Hematopoietic multipotent progenitor cell treated with erythropoietin and hydrocortisone succinate and interleukin-3 and kit ligand, for 6 days (in vitro differentiated cells): ENCODE data around the gene PLEKHA3.
A peak's percentile ranks its signal among the peaks of the same experiment; 100 is the strongest.
"Not testable (repeated sequence)": the region's sequence is repeated elsewhere in the genome, so short reads cannot be mapped to it uniquely, and the experiment has no call there.

ENCODE experiments used
- DNase-seq: peaks from one replicate; pipeline ENCODE4 v3.0.0-alpha.2; 2015

The PLEKHA3 gene

DNA sequence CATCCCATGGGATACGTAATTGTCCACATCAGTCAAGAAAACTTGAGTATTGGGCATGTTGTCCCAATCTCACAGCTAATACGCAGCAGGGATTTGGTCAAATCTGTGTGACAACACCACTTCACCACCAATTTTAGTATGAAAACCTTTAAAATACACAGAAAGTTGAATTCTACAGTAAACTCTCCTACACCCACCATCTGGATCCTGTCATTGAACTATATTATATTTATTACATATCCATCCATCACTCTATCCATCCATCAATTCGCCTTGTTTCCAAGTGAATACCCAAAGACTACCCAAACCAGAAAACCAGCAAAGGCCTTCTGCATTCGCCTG is 1.0 kb upstream of the PLEKHA3 start:
- DNase-seq, result no peak

DNA sequence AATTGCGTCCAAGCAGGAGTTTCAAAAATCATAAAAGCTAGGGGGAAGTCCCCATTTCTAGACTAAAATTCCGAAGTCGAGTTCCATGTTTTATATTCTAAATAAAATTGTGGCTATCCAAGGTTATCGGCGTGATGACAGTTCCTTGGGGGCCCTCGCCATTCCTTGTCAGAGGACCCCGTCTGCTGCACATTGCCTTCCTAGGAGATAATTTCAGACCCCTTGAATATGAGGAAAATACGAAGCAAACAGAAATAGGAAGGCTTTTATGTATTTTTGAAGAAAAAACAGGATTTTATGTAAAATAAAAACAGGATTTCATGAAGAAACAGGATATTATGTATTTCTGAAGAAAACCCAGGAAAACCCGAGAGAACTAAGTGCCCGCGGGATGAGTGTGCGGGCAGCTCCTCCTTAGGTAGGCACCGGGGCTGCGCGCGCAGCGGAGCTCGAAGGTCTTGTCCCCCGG is 465 bp upstream of the PLEKHA3 start:
- no peak for DNase-seq

DNA sequence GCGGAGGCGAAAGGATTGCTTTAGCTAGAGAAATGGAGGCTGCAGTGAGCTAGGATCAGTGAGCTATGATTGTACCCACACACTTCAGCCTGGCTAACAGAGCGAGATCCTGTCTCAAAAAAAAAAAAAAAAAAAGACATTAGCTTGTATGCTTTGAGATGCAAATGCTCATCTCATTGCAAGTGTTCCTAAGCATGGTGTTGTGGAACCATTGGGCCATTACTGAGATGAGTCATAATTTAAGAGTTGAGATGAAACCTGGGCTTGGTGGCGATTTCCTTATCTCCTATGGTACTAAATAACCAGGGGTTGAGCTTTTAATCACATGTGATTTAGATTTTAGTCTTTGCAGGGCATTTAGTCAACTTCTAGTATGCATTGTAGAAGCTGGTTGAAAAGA is 2.2 kb downstream of the PLEKHA3 start:
- peak; percentile 55 for DNase-seq

DNA sequence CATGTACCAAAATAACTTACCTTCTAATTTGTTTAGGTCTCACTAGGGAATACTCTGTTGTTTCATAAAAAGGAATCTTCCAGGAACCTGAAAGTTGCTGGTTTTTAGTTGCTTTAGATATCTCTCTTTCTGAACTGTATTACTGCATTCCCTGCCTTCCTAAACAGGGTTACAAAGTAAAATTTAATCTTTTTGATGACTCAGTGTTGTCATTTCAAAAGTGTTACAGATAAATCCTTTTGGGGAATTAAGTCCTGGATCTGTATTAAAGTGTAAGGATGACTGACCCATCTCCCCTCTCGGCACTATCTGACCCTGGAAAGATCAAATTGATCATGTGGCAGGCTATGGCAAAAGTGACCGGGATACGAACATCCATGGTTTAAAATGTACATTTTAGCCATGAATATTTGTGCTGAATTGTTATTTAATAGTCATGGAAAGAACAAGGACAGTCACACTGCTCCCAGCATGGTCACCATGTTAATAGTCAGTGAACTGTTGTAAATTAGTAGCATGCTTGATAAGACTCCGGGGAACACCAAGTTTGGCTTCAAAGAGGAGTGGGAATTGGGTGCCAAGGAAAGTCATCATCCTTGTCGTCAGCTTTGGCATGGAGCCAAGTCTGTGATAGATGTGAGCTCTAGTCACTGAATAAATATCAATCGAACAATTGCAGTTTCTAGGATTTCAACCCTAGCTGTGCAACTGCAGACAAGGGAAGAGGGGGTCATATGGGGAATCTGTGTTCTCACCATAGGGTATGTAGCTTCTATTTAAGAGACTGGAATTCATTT is 4.2 kb downstream of the PLEKHA3 start:
- DNase-seq, result peak; percentile 24

DNA sequence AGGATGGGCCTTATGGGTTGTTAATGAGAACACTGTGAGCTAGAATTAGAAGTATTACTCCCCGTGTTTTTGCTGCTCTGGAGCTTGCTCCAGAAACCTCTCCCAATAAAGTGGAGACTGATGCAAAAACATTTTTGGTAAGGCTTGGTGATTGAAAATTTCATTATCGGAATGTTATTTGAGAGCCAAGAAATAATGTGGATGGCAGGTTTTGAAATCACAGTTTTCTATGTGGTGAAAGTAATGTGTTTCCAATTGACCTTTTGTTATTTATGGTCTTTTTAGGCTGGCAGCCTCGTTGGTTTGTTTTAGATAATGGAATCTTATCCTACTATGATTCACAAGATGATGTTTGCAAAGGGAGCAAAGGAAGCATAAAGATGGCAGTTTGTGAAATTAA is 5.1 kb downstream of the PLEKHA3 start:
- no peak for DNase-seq

DNA sequence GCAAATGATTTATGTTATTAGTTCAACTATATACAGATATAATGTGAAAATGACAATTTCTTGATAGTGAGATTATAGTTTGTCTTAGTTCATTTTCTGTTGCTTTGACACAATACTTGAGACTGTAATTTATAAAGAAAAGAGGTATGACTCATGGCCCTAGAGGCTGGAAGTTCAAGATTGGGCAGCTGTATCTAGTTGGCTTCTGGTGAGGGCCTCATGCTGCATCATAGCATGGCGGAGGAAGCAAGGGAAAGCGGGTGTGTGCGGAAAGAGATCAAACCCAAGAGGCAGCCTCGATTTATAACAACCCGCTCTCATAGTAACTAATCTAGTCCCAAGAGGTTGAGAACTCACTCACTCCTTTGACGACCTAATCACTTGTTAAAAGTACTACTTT is 11.4 kb downstream of the PLEKHA3 start:
- DNase-seq, result no peak

DNA sequence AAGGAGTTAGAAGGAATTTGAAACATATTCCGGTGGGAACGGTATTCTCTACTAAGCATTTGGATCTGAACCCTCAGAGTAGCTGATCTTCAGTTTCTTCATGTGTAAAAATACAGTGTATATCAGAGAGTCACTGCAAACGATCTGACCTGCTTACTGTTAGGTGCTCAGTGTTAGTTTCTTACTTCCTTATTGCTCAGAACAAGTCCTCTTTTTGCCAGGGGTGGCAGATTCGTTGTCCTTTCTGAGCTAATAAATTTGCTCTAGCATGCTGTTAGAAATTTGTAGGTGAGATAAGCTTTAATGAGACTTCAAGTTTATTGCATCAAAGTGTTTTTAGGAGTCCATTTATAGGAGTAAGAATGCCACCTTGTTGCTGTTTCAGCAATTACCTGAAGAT is 15.8 kb downstream of the PLEKHA3 start:
- no peak for DNase-seq

DNA sequence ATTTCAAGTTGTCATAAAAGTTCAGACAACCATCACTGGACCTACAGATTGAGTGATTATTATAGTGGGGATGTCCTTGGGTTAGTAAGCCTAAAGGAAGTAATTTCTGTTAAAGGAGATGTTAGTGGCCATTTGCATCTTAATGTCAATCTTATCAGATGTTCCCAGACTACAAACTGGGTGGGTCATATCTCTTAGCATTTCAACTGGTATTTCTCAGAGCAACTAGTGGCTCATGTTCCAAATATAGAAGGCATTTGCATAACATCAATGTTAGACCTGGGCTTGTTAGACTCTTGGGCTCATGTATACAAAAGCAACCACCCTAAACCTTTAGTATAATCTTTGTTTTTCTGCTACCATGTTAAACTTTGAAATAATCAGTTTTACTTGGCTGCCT is 17.9 kb downstream of the PLEKHA3 start:
- DNase-seq, result peak; percentile 76

DNA sequence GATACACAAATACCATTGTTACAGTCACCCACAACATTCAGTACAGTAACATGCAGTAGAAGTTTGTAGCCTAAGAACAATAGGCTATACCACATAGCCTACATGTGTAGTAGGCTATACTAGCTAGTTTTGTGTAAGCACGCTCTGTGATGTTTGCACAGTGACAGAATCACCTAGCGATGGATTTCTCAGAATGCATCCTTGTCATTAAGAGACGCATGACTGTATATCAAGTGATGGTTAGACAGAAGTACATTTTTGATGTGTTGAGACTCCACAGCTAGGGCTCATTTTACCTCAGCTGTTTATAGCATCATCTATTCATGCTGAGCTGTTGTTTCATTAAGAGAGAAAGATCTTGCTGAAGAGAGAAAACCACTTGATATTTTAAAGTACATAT is 19.4 kb downstream of the PLEKHA3 start:
- no peak for DNase-seq

DNA sequence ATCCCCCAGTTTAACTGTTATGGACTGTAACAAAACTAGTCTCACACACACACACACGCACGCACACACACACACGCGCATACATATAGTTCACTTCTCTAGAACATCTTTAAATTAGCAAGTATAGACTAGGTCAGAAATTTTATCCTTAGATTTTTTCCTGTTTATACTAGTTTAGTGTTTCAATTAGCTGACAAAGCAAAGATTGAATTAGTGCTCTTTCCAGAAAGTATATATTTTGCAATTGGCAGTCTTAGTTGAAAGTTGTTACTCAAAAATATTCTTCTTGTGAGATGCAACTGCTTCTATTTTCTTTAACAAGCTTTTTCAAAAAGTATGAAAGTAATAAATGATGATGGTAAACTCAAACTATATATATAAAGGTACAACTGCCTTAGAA is 22.5 kb downstream of the PLEKHA3 start:
- DNase-seq, result no peak

DNA sequence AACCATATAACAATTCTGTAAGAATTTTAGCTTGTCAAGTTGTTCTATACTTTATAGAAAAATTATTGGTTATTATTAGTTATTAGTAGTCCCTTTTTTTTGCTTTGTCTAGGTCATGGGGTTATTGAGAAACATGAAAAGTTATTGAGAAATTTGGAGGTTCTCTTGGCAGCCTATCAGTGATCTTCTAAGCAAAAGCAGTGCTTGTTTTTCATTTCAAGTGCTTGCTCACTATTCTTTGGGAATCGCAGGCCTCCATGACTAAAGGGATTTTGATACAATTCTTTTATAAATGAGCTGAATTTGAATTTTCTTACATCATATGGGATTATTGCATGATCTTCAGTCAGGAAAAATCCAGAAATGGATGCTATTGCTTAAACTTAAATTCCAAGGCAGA is 25.8 kb downstream of the PLEKHA3 start:
- DNase-seq, result no peak

DNA sequence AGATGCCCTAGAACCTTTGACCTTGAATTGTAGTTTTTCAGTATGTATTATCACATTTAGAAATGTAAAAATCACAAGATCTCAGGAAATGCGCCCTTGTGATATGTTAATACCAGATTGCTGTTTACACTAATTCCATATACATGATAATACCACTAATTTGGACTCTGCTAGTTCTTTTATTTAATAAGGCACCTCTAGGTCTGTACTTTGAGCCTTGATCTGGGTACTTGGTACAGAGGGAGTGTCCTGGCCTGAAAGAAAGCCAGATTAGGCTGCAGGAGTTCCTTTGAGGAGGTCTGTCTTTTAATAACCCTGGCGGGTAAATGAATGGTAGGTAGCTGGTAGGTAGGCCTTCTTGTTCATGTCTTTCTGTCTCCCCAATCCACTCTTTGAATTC is 26.3 kb downstream of the PLEKHA3 start:
- no peak for DNase-seq

DNA sequence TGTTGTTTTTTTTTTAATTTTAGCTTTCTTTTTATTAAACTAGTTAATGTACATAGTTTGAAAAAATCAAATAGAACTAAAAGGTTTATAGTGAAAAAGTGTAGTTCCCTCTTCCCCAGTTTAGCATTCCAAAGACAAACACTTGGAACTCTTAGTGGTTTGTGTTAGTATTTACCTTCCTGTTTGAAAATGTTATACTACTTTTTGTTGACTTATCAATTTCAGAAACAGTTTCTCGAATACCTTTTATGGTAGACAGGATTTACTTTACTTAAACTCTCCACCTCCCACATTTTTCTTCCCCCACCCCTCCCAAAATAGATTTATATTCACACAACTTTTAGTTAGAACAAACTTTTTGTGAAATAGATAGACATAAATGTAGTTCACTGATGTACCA is 26.7 kb downstream of the PLEKHA3 start:
- DNase-seq, result no peak

DNA sequence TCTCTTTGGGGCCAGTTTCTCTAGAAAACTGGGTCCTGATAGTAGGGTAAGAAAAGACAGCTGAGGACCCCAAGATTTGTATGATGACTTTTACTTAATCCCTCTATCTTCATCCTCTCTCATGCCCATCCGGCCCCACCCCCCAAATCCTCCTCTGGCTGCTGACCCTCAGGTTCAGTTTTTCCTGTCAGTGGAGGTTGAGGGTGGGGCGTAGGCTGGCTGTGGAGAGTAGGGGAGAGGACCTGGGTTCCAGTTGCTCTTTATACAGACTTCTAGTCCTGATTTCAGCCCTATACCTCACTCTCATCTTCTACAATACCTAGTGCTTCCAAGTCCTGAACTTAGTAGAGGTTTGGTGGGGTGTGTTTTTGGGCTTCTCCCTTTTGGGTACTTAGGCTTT is 28.4 kb downstream of the PLEKHA3 start:
- DNase-seq, result no peak

DNA sequence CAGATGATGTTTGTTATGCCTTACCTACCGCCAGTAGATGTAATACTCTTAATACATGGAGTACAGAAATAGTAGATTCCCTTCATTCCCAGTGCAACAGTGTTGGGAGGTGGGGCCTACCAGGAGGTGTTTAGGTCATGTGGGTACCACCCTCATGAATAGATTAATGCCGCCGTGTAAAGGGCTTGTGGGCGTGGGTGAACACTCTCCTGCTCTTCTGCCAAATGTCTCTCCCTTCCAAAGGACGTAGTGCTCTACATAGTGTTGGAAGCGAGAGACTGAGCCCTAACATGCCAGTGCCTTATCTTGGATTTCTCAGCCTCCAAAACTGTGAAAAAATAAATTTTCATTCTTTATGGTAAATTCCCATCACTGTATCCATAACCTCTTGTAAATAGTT is 30.1 kb downstream of the PLEKHA3 start:
- no peak for DNase-seq

DNA sequence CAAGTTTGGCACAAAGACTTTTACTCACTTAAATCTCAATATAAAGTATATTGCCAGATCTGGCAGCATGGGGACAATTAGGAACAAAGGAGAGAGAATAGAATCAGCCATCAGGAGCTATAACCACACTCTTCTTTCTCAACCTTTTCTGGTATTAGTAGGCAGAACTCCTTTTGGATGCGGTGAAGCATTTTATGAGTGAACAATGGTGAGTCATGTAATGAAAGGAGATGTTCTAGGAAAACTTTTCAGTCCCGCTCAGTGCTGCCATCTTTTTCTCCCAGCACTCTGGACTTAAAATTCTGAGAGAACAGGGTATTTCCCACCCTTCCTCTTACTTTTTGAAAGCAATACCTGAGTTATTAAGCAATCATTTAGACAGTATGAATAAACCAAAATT is 32.2 kb downstream of the PLEKHA3 start:
- DNase-seq, result no peak

DNA sequence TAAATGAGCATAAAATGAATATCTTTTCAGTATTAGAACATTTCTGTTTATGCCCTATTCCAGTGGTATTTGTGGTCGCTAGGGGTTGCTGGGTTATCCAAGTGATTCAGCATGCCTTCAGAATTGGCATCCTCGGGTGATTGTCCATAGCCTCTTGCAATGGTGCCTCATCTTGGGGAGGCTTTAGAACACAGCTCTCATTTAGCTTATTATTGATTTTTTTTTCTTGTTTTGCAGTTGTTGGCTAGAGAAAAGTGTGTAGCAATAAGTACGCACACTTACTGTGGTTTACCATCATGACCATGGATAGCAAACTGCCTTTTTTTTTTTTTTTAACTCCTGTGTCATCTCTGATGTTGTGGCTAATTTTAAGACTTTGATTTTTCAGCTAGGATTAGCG is 33.6 kb downstream of the PLEKHA3 start:
- no peak for DNase-seq

DNA sequence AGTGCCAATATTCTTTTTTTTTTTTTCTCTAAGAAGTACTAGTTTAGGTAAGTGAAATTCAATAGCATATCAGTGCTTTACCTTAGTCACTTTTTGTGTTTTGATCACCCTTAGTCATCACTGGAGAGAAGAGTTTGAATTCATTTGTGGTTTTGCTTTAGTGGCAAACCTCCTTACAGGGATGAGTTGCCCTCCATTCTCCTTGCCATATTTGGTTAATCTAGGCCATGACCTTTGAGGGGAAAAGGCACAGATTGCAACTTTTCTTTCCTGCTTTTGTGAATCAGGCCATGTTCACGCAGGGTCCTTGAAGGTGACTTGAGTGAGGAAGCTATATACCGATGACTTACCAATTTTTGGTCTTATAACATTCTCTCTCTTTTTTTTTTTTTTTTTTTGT is 34.4 kb downstream of the PLEKHA3 start:
- DNase-seq, result no peak

DNA sequence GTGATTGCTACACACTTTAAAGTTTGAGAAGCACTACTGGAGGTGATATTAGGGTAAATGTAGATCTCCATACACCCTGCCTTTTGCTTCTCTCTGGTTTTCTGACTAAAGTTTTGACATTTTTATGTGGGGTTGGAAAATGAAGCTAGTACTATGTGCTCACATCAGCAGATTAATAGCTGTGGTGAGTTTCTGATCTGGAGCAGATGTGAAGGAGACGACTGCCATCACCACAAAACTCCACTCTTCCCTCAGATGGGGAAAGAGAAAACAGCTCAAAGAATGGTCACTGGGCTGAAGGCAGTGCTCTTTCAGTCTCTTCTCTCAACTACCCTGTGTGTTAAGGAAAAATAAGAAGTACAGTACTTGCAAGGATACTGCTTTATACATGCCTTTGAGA is 37.2 kb downstream of the PLEKHA3 start:
- DNase-seq, result no peak

DNA sequence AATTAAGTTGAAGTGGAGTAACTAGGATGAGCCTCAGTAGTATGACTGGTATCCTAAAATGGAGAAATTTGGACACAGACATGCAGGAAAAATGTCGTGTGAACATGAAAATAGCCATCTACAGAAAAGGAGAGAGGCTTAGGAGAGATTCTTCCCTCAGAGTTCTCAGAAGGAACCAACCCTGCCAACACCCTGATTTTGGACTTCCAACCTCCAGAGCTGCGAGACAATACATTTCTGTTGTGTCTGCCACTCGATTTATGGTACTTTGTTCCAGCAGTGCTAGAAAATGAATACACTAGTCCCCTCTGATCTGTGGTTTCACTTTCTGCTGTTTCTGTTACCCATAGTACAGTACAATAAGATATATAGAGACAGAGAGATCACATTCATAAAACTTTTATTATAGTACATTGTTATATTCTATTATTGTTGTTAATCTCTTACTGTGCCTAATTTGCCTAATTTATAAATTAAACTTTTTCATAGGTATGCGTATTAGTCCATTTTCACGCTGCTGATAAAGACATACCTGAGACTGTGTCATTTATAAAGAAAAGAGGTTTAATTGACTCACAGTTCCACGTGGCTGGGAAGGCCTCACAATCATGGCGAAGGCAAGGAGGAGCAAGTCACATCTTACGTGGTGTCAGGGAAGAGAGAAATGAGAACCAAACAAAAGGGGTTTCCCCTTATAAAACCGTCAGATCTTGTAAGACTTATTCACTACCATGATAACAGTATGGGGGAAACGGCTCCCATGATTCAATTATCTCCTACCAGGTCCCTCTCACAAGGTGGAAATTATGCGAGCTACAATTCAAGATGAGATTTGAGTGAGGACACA is 41.3 kb downstream of the PLEKHA3 start:
- no peak for DNase-seq

DNA sequence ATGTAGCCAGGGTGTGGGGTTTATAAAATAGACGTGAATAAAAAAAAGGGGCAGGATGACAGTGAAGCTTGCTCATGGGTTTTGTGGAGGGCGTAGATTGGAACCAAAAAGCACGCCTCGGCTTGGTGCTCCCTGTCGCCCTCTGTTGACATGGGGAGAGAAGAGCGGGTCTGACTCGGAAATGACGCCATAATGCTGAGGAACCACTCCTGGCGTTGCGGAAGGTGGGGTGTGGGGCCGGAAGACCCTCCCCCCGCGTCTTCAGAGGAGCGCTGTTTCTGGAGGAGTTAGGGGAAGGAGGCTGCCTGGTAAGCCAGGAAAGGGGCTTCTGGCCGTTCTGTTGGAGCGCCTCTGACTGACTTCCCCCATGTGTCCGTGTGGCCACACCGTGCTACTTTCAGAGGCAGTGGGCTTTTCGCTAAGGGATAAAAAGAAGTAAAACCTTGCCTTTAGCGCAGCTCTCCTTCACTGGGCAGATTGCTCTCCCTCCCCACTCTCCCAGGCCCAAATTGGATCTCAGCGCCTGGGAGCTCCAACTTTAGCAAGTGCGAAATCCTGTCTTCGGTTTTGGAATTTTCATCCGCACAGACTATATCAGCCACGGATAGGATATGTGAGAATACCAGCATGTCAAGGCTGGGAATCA is 42.8 kb downstream of the PLEKHA3 start:
- peak; percentile 95 for DNase-seq

DNA sequence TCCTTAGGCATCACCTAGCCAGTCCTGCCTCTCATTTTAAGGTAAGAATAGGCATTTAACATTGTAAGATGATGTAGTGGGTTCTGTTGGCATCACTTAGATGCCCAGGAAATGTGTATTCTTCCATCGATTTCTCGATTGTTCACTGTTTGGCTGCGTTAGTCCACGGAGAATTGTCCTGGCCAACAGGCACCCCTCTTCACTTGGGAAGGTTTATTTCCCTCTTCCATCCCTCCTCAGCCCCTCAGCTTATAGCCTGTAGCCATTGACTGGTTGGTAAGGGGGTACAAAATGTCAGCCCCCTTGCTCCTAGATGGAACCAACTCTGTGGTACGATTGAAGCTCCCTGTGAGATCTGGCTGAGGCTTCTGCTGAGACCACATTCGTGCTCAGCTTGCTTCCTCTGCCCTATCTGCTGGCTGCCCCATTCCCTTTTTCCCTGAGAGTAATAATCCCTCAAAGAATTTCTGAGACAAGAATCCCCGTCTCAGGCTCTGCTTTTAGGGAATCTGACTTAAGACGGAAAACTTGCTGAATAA is 43.4 kb downstream of the PLEKHA3 start:
- peak; percentile 40 for DNase-seq

DNA sequence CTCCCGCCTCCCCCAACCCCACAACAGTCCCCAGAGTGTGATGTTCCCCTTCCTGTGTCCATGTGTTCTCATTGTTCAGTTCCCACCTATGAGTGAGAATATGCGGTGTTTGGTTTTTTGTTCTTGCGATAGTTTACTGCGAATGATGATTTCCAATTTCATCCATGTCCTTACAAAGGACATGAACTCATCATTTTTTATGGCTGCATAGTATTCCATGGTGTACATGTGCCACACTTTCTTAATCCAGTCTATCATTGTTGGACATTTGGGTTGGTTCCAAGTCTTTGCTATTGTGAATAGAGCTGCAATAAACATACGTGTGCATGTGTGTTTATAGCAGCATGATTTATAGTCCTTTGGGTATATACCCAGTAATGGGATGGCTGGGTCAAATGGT is 44.8 kb downstream of the PLEKHA3 start:
- DNase-seq, result not testable (repeated sequence)

DNA sequence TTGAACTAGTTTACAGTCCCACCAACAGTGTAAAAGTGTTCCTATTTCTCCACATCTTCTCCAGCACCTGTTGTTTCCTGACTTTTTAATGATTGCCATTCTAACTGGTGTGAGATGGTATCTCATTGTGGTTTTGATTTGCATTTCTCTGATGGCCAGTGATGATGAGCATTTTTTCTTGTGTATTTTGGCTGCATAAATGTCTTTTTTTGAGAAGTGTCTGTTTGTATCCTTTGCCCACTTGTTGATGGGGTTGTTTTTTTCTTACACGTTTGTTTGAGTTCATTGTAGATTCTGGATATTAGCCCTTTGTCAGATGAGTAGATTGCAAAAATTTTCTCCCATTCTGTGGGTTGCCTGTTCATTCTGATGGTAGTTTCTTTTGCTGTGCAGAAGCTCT is 45.2 kb downstream of the PLEKHA3 start:
- not testable (repeated sequence) for DNase-seq
